CD14-positive monocyte (primary cell): Measurements from ENCODE around the gene TERT. TPM values are rescaled to one million over a fixed set of nuclear protein-coding genes. Genes with fewer than 3 reads are reported as not detected.

ENCODE experiments used
- DNase-seq, 3 donors: peaks; one replicate each; pipeline ENCODE4 v3.0.0-alpha.2; 2011 to 2022
- H2AFZ ChIP-seq: 2 replicates; pipeline ENCODE4 v1.6.0; 2012; ENCODE audit warnings: mild to moderate bottlenecking, low read depth, low read length, inconsistent platforms; ENCODE audit not compliant: insufficient read depth, poor library complexity, severe bottlenecking
- H3K27ac ChIP-seq, 2 donors: 1 replicate in 1 of 2; 2 replicates in 1 of 2; pipeline ENCODE4 v1.5.1; 2012 to 2013; ENCODE audit warnings: low read length in 2 of 2, control low read depth in 1 of 2, inconsistent platforms in 1 of 2, low read depth in 1 of 2, mild to moderate bottlenecking in 1 of 2
- H3K27me3 ChIP-seq, 2 donors: one replicate each; pipeline versions ENCODE4 v1.6.0 to v1.6.1; 2011 to 2013; ENCODE audit warnings: low read length in 2 of 2; ENCODE audit not compliant: control insufficient read depth in 2 of 2, insufficient read depth in 2 of 2
- H3K36me3 ChIP-seq, 2 donors: replicated peaks in 1 of 2; 1 replicate in 1 of 2; 2 replicates in 1 of 2; pipeline versions ENCODE4 v1.5.1 to v1.6.1; 2012 to 2013; ENCODE audit warnings: low read length in 2 of 2, control low read depth in 1 of 2, inconsistent platforms in 1 of 2, mild to moderate bottlenecking in 1 of 2; ENCODE audit not compliant: insufficient read depth in 2 of 2, control insufficient read depth in 1 of 2
- H3K4me1 ChIP-seq, 2 donors: 1 replicate in 1 of 2; 2 replicates in 1 of 2; pipeline versions ENCODE4 v1.5.1 to v1.6.1; 2012 to 2013; ENCODE audit warnings: low read length in 2 of 2, control low read depth in 1 of 2, inconsistent platforms in 1 of 2, mild to moderate bottlenecking in 1 of 2, moderate library complexity in 1 of 2; ENCODE audit not compliant: insufficient read depth in 2 of 2, control insufficient read depth in 1 of 2
- H3K4me2 ChIP-seq: replicated peaks from 2 replicates; pipeline ENCODE3; 2012; ENCODE audit warnings: low read length, moderate library complexity, mild to moderate bottlenecking; ENCODE audit not compliant: poor library complexity, severe bottlenecking; ENCODE audit errors: extremely low read depth
- H3K4me3 ChIP-seq, 3 experiments: fragments of 200-600 bp in 1 of 3; sonication (generic) in 1 of 3; replicated peaks in 1 of 3; 1 replicate in 2 of 3; 2 replicates in 1 of 3; pipeline ENCODE4 v1.5.1; 2011 to 2013; ENCODE audit warnings: low read length in 3 of 3, mild to moderate bottlenecking in 3 of 3, control low read depth in 2 of 3, low read depth in 2 of 3, inconsistent platforms in 1 of 3, moderate library complexity in 1 of 3
- H3K79me2 ChIP-seq: 2 replicates; pipeline ENCODE4 v1.6.0; 2012; ENCODE audit warnings: mild to moderate bottlenecking, control low read depth, inconsistent platforms, low read length, moderate library complexity; ENCODE audit not compliant: insufficient read depth
- H3K9ac ChIP-seq: 2 replicates; pipeline ENCODE4 v1.6.0; 2017; ENCODE audit warnings: low read length, mild to moderate bottlenecking; ENCODE audit not compliant: insufficient read depth, poor library complexity, severe bottlenecking
- H3K9me3 ChIP-seq, 2 donors: replicated peaks in 1 of 2; 1 replicate in 1 of 2; 2 replicates in 1 of 2; pipeline versions ENCODE4 v1.5.1 to v1.6.1; 2012 to 2013; ENCODE audit warnings: low read length in 2 of 2, control low read depth in 1 of 2; ENCODE audit not compliant: control insufficient read depth in 1 of 2, insufficient read depth in 1 of 2
- H4K20me1 ChIP-seq: 2 replicates; pipeline ENCODE4 v1.6.0; 2012; ENCODE audit warnings: mild to moderate bottlenecking, low read length, control low read depth, moderate library complexity; ENCODE audit not compliant: insufficient read depth
- H3K27ac Mint-ChIP-seq, 7 donors: one replicate each; pipeline ENCODE4 v1.8.0; 2020; ENCODE audit warnings: mild to moderate bottlenecking in 7 of 7, mixed read lengths in 7 of 7, moderate library complexity in 6 of 7, inconsistent platforms in 2 of 7
- H3K27me3 Mint-ChIP-seq, 3 donors: one replicate each; pipeline ENCODE4 v1.8.0; 2021 to 2022; ENCODE audit warnings: low read depth in 3 of 3, mild to moderate bottlenecking in 3 of 3, mixed read lengths in 3 of 3, moderate library complexity in 3 of 3, inconsistent platforms in 1 of 3
- H3K36me3 Mint-ChIP-seq, 2 donors: one replicate each; pipeline ENCODE4 v1.8.0; 2020; ENCODE audit warnings: mixed read lengths in 2 of 2, inconsistent platforms in 1 of 2, mild to moderate bottlenecking in 1 of 2
- H3K4me1 Mint-ChIP-seq: one replicate; pipeline ENCODE4 v1.8.0; 2020; ENCODE audit warnings: mild to moderate bottlenecking, mixed read lengths
- H3K4me3 Mint-ChIP-seq, 2 donors: one replicate each; pipeline ENCODE4 v1.8.0; 2020; ENCODE audit warnings: mild to moderate bottlenecking in 2 of 2, mixed read lengths in 2 of 2, moderate library complexity in 1 of 2
- H3K9me3 Mint-ChIP-seq, 7 donors: one replicate each; pipeline ENCODE4 v1.8.0; 2020 to 2022; ENCODE audit warnings: mixed read lengths in 7 of 7, mild to moderate bottlenecking in 6 of 7, moderate library complexity in 6 of 7, inconsistent platforms in 2 of 7
- WGBS: methylation state at CpG from one replicate; pipeline ENCODE4 v1.1.5; 2013; ENCODE audit warnings: missing lambda C conversion rate; ENCODE audit not compliant: insufficient coverage; 5-methylcytosine and 5-hydroxymethylcytosine counted together
- intact Hi-C, 2 donors: fragments of 100-400 bp; cut with micrococcal nuclease; formaldehyde crosslinking; loops; one replicate each; pipeline versions ENCODE4 v1.15.0 to v1.15.1; 2023
- polyA plus RNA-seq, 3 donors: library from polyadenylated mRNA; depleted of rRNA in 1 of 3; unstranded in 2 of 3; stranded (reverse) in 1 of 3; fragments of 300-500 nt in 2 of 3; fragments of >200 nt in 1 of 3; fragmentation: Illumina TruSeq in 2 of 3; gene quantifications; 1 replicate in 2 of 3; 2 replicates in 1 of 3; pipeline ENCODE4 v1.2.3, GENCODE V29; 2012 to 2021
- TF ChIP-seq, protein P1 (sequence below): fragments of 200-600 bp; IDR thresholded peaks from one replicate; pipeline ENCODE4 v1.8.0; 2022; ENCODE audit warnings: antibody characterized with exemption, mild to moderate bottlenecking

Gene TERT
- polyA plus RNA-seq, 3 donors, result not detected

DNA sequence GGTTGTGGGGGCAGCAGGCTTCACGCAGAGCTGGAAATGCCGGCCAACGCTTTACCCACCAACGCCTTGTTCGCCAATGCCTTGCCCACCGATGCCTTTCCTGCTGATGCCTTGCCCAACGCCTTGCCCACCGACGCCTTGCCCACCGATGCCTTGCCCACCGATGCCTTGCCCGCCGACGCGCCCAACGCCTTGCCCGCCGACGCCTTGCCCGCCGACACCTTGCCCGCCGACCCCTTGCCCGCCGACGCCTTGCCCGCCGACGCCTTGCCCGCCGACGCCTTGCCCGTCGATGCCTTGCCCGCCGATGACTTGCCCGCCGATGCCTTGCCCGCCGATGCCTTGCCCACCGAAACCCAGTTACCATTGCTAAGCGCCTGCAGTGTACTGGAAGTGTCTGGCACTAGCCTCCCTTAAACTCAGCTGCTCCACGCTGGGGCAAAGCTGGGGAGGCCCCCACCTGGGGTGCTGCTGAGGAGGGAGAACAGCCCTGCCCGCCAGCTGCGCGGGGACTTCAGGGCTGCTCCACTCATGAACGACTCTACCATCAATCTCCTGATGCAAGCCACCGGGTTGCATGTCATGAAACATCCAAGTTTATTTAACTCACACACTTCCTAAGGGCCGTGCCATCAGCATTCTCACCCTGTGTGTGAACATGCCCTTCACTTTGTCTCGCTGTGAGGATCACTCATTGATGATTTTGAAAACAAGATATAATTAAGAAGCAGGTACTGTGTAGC, 67.9 kb downstream of the TERT start:
- no peak for DNase-seq
- WGBS, result 90% methylated on average over 41 of the region's 50 CpGs
- H3K27ac ChIP-seq, result no peak overlapping the region
- Mint-ChIP-seq H3K4me1 (no peaks in the 10 kb centered on the region), H3K27ac (peak overlapping the region in 1 of 7 donors; percentile 57), H3K4me3 (no peak overlapping the region), H3K27me3 (peaks cover 3 to 19% (median 12%) of the 10 kb centered on the region in 3 donors), H3K36me3 (no peaks in the 10 kb centered on the region), H3K9me3 (peaks cover 0 to 2% (median 0%) of the 10 kb centered on the region in 7 donors)
- H3K9ac ChIP-seq, result no peak overlapping the region
- H3K9me3 ChIP-seq, result no peaks in the 10 kb centered on the region
- no peak overlapping the region for H3K4me3 ChIP-seq
- H2AFZ ChIP-seq, result no peak overlapping the region
- intact Hi-C loops, result no loop called here
- H3K79me2 ChIP-seq, result no peaks in the 10 kb centered on the region
- no peak overlapping the region for H3K4me2 ChIP-seq
- H3K27me3 ChIP-seq, result no peaks in the 10 kb centered on the region
- no peaks in the 10 kb centered on the region for H3K4me1 ChIP-seq
- TF ChIP-seq, protein P1, sequence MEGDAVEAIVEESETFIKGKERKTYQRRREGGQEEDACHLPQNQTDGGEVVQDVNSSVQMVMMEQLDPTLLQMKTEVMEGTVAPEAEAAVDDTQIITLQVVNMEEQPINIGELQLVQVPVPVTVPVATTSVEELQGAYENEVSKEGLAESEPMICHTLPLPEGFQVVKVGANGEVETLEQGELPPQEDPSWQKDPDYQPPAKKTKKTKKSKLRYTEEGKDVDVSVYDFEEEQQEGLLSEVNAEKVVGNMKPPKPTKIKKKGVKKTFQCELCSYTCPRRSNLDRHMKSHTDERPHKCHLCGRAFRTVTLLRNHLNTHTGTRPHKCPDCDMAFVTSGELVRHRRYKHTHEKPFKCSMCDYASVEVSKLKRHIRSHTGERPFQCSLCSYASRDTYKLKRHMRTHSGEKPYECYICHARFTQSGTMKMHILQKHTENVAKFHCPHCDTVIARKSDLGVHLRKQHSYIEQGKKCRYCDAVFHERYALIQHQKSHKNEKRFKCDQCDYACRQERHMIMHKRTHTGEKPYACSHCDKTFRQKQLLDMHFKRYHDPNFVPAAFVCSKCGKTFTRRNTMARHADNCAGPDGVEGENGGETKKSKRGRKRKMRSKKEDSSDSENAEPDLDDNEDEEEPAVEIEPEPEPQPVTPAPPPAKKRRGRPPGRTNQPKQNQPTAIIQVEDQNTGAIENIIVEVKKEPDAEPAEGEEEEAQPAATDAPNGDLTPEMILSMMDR, result no peak
- H4K20me1 ChIP-seq, result no peaks in the 10 kb centered on the region
- H3K36me3 ChIP-seq, result no peaks in the 10 kb centered on the region

DNA sequence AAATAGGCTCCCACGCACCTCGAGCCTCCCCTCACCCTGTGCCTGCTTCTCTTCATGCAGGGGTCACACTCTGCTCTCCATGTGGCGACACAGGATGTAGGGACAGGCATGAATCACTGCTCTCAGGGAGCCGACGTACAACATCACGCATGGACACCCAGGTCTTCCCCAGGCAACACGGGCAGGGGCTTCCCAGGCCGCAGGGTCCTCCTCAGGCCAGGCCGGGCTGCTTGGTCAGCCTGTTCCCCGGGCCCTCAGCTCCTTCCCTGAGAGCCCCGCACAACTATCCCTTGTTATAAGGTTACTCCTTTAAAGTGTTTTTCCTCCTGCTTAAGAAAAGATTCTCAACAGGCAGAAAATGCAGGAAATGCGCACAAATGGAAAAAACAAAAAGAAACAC, 68.6 kb downstream of the TERT start:
- TF ChIP-seq, protein P1, result no peak
- Mint-ChIP-seq H3K4me3 (no peak overlapping the region), H3K4me1 (no peaks in the 10 kb centered on the region), H3K27ac (no peak overlapping the region), H3K9me3 (peaks cover 0 to 2% (median 0%) of the 10 kb centered on the region in 7 donors), H3K36me3 (no peaks in the 10 kb centered on the region), H3K27me3 (peaks cover 3 to 19% (median 14%) of the 10 kb centered on the region in 3 donors)
- Histone ChIP-seq H3K9ac (no peak overlapping the region), H3K4me2 (no peak overlapping the region), H2AFZ (no peak overlapping the region), H3K9me3 (no peaks in the 10 kb centered on the region), H3K27me3 (no peaks in the 10 kb centered on the region), H3K79me2 (no peaks in the 10 kb centered on the region), H3K4me3 (no peak overlapping the region), H4K20me1 (no peaks in the 10 kb centered on the region), H3K4me1 (no peaks in the 10 kb centered on the region), H3K36me3 (no peaks in the 10 kb centered on the region), H3K27ac (no peak overlapping the region)
- intact Hi-C loops, result no loop called here
- WGBS, result 79% methylated on average over 10 of the region's 12 CpGs
- no peak for DNase-seq
